SJCRH30 (cell line): ENCODE measurements around the gene HPSE2. TPM values are rescaled to one million over a fixed set of nuclear protein-coding genes. Genes with fewer than 3 reads are reported as not detected.
A peak's percentile ranks its signal among the peaks of the same experiment; 100 is the strongest.

Experiments
- DNase-seq, 2 experiments: peaks; one replicate each; pipeline ENCODE4 v3.0.0-alpha.2; 2015 to 2020
- H3K27ac ChIP-seq: fragments of 250-450 bp; sonication (Bioruptor Pico); 2 replicates; pipeline ENCODE4 v1.5.1; 2020; ENCODE audit warnings: mild to moderate bottlenecking, moderate library complexity
- H3K27me3 ChIP-seq: fragments of 250-450 bp; sonication (Bioruptor Pico); 2 replicates; pipeline ENCODE4 v1.5.1; 2020; ENCODE audit warnings: mild to moderate bottlenecking, moderate library complexity
- H3K36me3 ChIP-seq: fragments of 250-450 bp; sonication (Bioruptor Pico); 2 replicates; pipeline ENCODE4 v1.5.1; 2020; ENCODE audit warnings: mild to moderate bottlenecking, moderate library complexity
- H3K4me1 ChIP-seq: fragments of 250-450 bp; sonication (Bioruptor Pico); 2 replicates; pipeline ENCODE4 v1.5.1; 2020; ENCODE audit warnings: mild to moderate bottlenecking, moderate library complexity
- H3K4me3 ChIP-seq: fragments of 250-450 bp; sonication (Bioruptor Pico); 2 replicates; pipeline ENCODE4 v1.5.1; 2020; ENCODE audit warnings: mild to moderate bottlenecking, moderate library complexity
- H3K9me3 ChIP-seq: fragments of 250-450 bp; sonication (Bioruptor Pico); replicated peaks from 2 replicates; pipeline ENCODE4 v1.5.1; 2020; ENCODE audit warnings: mild to moderate bottlenecking, moderate library complexity
- total RNA-seq: library from RNA; depleted of rRNA; stranded (reverse); fragments of >200 nt; shearing (Covaris generic); gene quantifications from 2 replicates; pipeline ENCODE4 v1.2.3, GENCODE V29; 2014

HPSE2 gene
- total RNA-seq, 1 experiment from 2014 or later: not detected

GRCh38 chr10:98492763-98493162 lies 742.9 kb downstream of the HPSE2 start:
- Histone ChIP-seq H3K4me3 (no peak overlapping the region), H3K27ac (no peak overlapping the region), H3K36me3 (no peaks in the 10 kb centered on the region), H3K9me3 (0 out of 2 replicates have a peak, but pooled peaks cover 10% of the 10 kb centered on the region), H3K27me3 (no peaks in the 10 kb centered on the region), H3K4me1 (no peaks in the 10 kb centered on the region)
- DNase-seq: no peak

- 0 out of 2 replicates have a peak, but pooled peaks cover 2% of the 10 kb centered on the region for H3K9me3 ChIP-seq
- no peaks in the 10 kb centered on the region for H3K4me1 ChIP-seq
- H3K36me3 ChIP-seq: no peaks in the 10 kb centered on the region
- DNase-seq: no peak
- no peak overlapping the region for H3K4me3 ChIP-seq
- H3K27ac ChIP-seq: no peak overlapping the region
- no peaks in the 10 kb centered on the region for H3K27me3 ChIP-seq
Observed at GRCh38 chr10:98489561-98490481, 745.8 kb downstream of the HPSE2 start.

- Histone ChIP-seq H3K36me3 (no peaks in the 10 kb centered on the region), H3K27me3 (no peaks in the 10 kb centered on the region), H3K27ac (no peak overlapping the region), H3K9me3 (0 out of 2 replicates have a peak, but pooled peaks cover 2% of the 10 kb centered on the region), H3K4me1 (no peaks in the 10 kb centered on the region), H3K4me3 (no peak overlapping the region)
- DNase-seq: peak in 1 of 2 experiments; percentile 16
Observed at GRCh38 chr10:98488669-98489430, 746.8 kb downstream of the HPSE2 start.

DNA sequence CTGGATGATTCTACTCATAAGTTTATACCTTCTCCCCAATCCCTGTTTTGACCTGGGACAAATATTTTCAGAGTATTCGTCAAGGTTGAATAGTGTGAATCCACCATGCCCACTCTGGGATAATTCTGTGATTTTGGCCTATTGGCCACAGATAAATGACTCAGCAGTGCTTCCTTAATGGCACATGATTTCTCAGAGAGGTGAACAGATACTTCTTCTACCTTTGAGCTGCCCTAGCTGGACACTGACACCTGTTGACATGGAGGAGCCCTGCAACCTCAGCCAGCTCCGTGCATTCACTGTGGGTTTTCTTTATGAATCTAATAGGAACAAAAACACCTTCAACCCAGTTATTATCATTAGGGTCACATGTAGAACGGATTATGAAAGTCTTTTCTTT lies 748.0 kb downstream of the HPSE2 start:
- no peaks in the 10 kb centered on the region for H3K36me3 ChIP-seq
- no peaks in the 10 kb centered on the region for H3K27me3 ChIP-seq
- H3K4me1 ChIP-seq: no peaks in the 10 kb centered on the region
- H3K9me3 ChIP-seq: no peaks in the 10 kb centered on the region
- no peak overlapping the region for H3K4me3 ChIP-seq
- no peak overlapping the region for H3K27ac ChIP-seq
- DNase-seq: no peak

DNA sequence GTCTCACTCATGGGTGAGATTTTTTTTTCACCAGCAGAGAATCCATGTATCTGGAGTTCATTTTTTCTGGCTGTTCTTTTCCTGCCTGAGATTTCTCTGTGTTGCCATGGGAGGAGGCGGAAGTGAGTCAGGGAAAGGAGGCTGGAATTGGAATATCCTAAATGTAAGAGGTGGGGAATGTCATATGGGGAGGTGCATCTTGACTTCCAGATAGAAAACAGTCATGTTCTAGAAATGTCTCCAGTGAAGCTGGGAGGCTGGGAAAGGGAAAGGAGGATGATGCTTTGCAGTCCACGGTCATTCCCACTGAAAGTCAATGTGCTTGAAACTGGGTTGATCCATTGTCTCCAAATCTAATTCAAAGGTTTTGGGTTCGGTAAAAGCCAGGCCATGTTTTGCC lies 749.2 kb downstream of the HPSE2 start:
- peaks cover 7% of the 10 kb centered on the region for H3K4me1 ChIP-seq
- H3K27ac ChIP-seq: no peak overlapping the region
- H3K27me3 ChIP-seq: no peaks in the 10 kb centered on the region
- no peak overlapping the region for H3K4me3 ChIP-seq
- no peak for DNase-seq
- no peaks in the 10 kb centered on the region for H3K36me3 ChIP-seq
- H3K9me3 ChIP-seq: no peaks in the 10 kb centered on the region

DNA sequence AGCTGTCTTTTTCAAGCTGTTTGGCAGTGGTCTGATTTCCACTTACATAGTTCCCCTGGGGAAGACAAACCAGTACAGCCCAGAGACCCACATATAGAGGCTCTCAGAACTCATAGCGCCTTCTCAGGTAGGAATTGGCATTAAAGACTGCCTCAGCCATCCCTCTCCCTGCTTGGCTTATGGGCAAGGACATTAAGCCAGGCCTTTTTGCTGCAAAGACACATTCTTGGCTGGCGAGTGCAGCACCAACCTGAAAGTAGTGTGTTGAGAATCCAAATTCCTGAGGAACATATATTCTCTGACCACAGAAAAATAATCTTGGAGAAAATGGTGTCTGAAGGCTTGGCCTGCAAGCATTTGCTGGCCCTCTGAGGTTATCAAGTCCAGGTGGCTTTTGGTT lies 749.7 kb downstream of the HPSE2 start:
- Histone ChIP-seq H3K27ac (no peak overlapping the region), H3K4me1 (peaks cover 12% of the 10 kb centered on the region), H3K36me3 (no peaks in the 10 kb centered on the region), H3K27me3 (no peaks in the 10 kb centered on the region), H3K9me3 (no peaks in the 10 kb centered on the region), H3K4me3 (no peak overlapping the region)
- DNase-seq: no peak

- H3K27me3 ChIP-seq: no peaks in the 10 kb centered on the region
- H3K4me3 ChIP-seq: no peak overlapping the region
- no peak overlapping the region for H3K27ac ChIP-seq
- DNase-seq: no peak
- H3K4me1 ChIP-seq: peaks cover 16% of the 10 kb centered on the region
- H3K36me3 ChIP-seq: no peaks in the 10 kb centered on the region
- H3K9me3 ChIP-seq: no peaks in the 10 kb centered on the region
Observed at GRCh38 chr10:98483658-98484057, 752.0 kb downstream of the HPSE2 start.

- Histone ChIP-seq H3K4me1 (peaks cover 21% of the 10 kb centered on the region), H3K9me3 (no peaks in the 10 kb centered on the region), H3K27ac (no peak overlapping the region), H3K27me3 (no peaks in the 10 kb centered on the region), H3K36me3 (no peaks in the 10 kb centered on the region), H3K4me3 (no peak overlapping the region)
- DNase-seq: no peak
Observed at GRCh38 chr10:98482096-98482495, 753.6 kb downstream of the HPSE2 start.

- Histone ChIP-seq H3K27me3 (no peaks in the 10 kb centered on the region), H3K27ac (no peak overlapping the region), H3K36me3 (no peaks in the 10 kb centered on the region), H3K4me1 (peaks cover 21% of the 10 kb centered on the region), H3K9me3 (no peaks in the 10 kb centered on the region), H3K4me3 (no peak overlapping the region)
- peak; percentile 32 to 56 for DNase-seq
Observed at GRCh38 chr10:98481404-98481945, 754.2 kb downstream of the HPSE2 start.

- no peak overlapping the region for H3K4me3 ChIP-seq
- H3K4me1 ChIP-seq: peaks cover 21% of the 10 kb centered on the region
- H3K36me3 ChIP-seq: no peaks in the 10 kb centered on the region
- DNase-seq: no peak
- no peaks in the 10 kb centered on the region for H3K9me3 ChIP-seq
- H3K27ac ChIP-seq: no peak overlapping the region
- H3K27me3 ChIP-seq: no peaks in the 10 kb centered on the region
Observed at GRCh38 chr10:98478430-98479222, 757.0 kb downstream of the HPSE2 start.

- H3K4me1 ChIP-seq: peaks cover 21% of the 10 kb centered on the region
- no peaks in the 10 kb centered on the region for H3K9me3 ChIP-seq
- no peaks in the 10 kb centered on the region for H3K36me3 ChIP-seq
- no peak for DNase-seq
- no peak overlapping the region for H3K27ac ChIP-seq
- no peak overlapping the region for H3K4me3 ChIP-seq
- no peaks in the 10 kb centered on the region for H3K27me3 ChIP-seq
Observed at GRCh38 chr10:98477861-98478260, 757.8 kb downstream of the HPSE2 start.

DNA sequence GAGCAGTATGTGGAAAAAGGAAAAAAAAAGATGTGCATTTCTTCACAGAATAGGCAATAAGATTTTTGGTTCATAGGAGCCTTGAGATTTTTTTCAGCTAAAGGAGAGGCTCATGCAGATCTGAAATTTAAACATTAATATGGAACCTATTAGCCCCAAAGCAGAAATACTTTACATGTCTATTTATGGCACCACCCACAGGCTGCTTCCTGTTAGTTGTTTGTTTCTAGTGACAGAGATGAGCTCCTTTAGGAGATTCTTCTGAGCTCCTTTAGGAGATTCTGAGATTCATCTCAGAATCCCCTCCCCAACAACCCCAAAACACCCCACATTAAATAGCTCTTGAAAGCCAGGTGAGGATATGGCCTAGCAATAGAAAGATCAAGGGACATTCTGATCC lies 761.0 kb downstream of the HPSE2 start:
- no peaks in the 10 kb centered on the region for H3K9me3 ChIP-seq
- no peaks in the 10 kb centered on the region for H3K27me3 ChIP-seq
- H3K36me3 ChIP-seq: no peaks in the 10 kb centered on the region
- no peak overlapping the region for H3K27ac ChIP-seq
- no peak overlapping the region for H3K4me3 ChIP-seq
- no peak for DNase-seq
- H3K4me1 ChIP-seq: peaks cover 10% of the 10 kb centered on the region

- no peaks in the 10 kb centered on the region for H3K9me3 ChIP-seq
- H3K27ac ChIP-seq: no peak overlapping the region
- no peaks in the 10 kb centered on the region for H3K27me3 ChIP-seq
- DNase-seq: no peak
- no peaks in the 10 kb centered on the region for H3K36me3 ChIP-seq
- peaks cover 5% of the 10 kb centered on the region; the same call in 1 of the 2 replicates for H3K4me1 ChIP-seq
- H3K4me3 ChIP-seq: no peak overlapping the region
Observed at GRCh38 chr10:98472196-98472595, 763.5 kb downstream of the HPSE2 start.

DNA sequence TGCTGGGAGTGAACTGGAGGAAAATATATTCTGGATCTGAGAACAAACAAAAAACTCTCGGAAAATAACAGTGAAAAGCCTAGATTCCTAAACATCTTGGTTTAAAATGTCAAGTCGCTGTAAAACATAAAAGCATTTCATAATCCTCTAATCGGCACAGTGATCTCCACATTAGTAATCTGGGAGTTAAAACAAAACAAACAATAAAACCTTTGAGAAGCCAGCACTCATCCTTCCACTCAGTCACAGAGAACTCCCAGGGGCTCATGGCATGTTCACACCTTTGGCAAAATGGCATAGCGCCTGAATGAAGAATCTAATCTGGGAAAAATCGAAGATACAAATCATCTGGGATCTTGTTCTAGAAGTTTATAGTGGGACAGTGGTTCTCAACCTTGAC lies 764.8 kb downstream of the HPSE2 start:
- Histone ChIP-seq H3K4me1 (peaks cover 5% of the 10 kb centered on the region; the same call in 1 of the 2 replicates), H3K9me3 (no peaks in the 10 kb centered on the region), H3K4me3 (no peak overlapping the region), H3K27me3 (no peaks in the 10 kb centered on the region), H3K36me3 (no peaks in the 10 kb centered on the region), H3K27ac (no peak overlapping the region)
- no peak for DNase-seq
